Aorta (tissue), 5 donors: ENCODE measurements around the gene BSG. TPM values are rescaled to one million over a fixed set of nuclear protein-coding genes. Genes with fewer than 3 reads are reported as not detected.
A peak's percentile ranks its signal among the peaks of the same experiment; 100 is the strongest.

ENCODE experiments used
- ATAC-seq: fragments of 200-7000 bp; cut with Tn5 transposase; one replicate; pipeline ENCODE4 v1.9.1; 2022; ENCODE audit warnings: moderate library complexity; ENCODE audit not compliant: low FRiP score
- DNase-seq, 2 donors: peaks; one replicate each; pipeline ENCODE4 v3.0.0-alpha.2; 2020
- H3K27ac ChIP-seq, 2 donors: one replicate each; pipeline ENCODE4 v1.5.1; 2013; ENCODE audit warnings: low read length in 2 of 2, mild to moderate bottlenecking in 2 of 2, moderate library complexity in 2 of 2, control low read depth in 1 of 2, inconsistent platforms in 1 of 2, low read depth in 1 of 2
- H3K27me3 ChIP-seq, 2 donors: one replicate each; pipeline ENCODE4 v1.6.1; 2013; ENCODE audit warnings: control low read depth in 1 of 2, low read length in 1 of 2, mild to moderate bottlenecking in 1 of 2, moderate library complexity in 1 of 2; ENCODE audit not compliant: insufficient read depth in 2 of 2, control insufficient read depth in 1 of 2
- H3K36me3 ChIP-seq, 2 donors: one replicate each; pipeline ENCODE4 v1.6.1; 2013; ENCODE audit warnings: control low read depth in 1 of 2, low read length in 1 of 2, mild to moderate bottlenecking in 1 of 2; ENCODE audit not compliant: insufficient read depth in 2 of 2, control insufficient read depth in 1 of 2
- H3K4me1 ChIP-seq, 2 donors: one replicate each; pipeline ENCODE4 v1.6.1; 2013; ENCODE audit warnings: low read length in 2 of 2, control low read depth in 1 of 2, mild to moderate bottlenecking in 1 of 2, moderate library complexity in 1 of 2; ENCODE audit not compliant: insufficient read depth in 2 of 2, control insufficient read depth in 1 of 2
- H3K4me3 ChIP-seq, 2 donors: one replicate each; pipeline ENCODE4 v1.5.1; 2013; ENCODE audit warnings: low read length in 2 of 2, control low read depth in 1 of 2, mild to moderate bottlenecking in 1 of 2
- H3K9me3 ChIP-seq: one replicate; pipeline ENCODE4 v1.6.1; 2013; ENCODE audit warnings: mild to moderate bottlenecking, low read length; ENCODE audit not compliant: control insufficient read depth
- WGBS, 2 donors: extraction: QIAGEN DNeasy Blood & Tissue Kit; methylation state at CpG; one replicate each; pipeline ENCODE4 v1.1.7; 2013; 5-methylcytosine and 5-hydroxymethylcytosine counted together
- intact Hi-C, 2 donors: fragments of 100-400 bp; cut with DNase I; formaldehyde crosslinking; loops; one replicate each; pipeline versions ENCODE4 v1.14.2 to v1.15.0; 2022
- polyA plus RNA-seq, 2 donors: library from polyadenylated mRNA; stranded (reverse); fragments of 200-250 nt; gene quantifications; one replicate each; pipeline ENCODE4 v1.2.3, GENCODE V29; 2013
- total RNA-seq, 2 donors: library from RNA; stranded (reverse); fragmentation: NEBNext Ultra II Directional; extraction: Animal tissue kit (Norgen Biotek cat#: 25700); gene quantifications; one replicate each; pipeline ENCODE4 v1.2.1, GENCODE V29; 2021
- donor health status: healthy with polysubstance abuse.
- donor health status: Bipolar disorder and iron deficiency.
- donor health status: DM: no; HTN: no; CAD: no.
- donor health status: DM: no; HTN: no; CAD: no.
- donor health status: DM: yes; HTN: yes; CAD: no.

BSG gene
- total and polyA plus RNA-seq, 4 donors: 239 to 436 (median 272) TPM

DNA sequence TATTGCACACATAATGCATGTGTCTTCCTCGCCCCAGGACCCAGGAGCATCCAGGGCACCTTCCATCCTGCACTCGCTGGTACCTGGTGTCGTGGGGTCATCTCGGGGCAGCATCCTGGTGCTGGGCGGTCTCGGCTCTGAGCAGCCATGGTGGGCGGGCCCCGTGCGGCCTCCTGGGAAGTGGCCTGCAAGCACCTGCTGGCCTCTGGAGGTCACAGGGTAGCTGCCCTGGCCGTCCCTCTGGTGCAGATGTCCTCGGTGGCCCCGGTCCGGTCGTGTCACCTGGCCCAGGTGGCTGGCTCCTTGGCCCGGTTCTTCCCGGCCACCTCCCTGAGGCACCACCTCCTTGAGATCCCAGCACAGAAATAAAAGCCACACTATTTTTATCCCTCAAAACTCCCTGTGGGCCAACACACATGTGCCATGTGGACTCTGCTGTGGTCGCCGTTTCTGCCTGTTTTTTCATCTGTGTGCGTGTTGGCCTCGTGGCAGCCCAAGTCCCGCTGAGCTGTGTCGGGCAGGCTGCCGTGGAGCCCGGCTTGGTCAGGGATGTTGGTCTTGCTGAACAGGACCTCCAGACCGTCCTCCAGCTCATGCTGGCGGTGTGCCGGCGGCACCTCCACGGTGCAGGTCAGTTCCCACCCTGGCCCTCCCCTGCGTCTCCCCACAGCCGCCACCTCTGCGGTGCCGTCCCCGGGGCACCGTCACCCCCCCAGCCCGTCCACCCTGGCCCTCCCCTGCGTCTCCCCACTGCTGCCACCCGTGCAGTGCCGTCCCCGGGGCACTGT, 33.6 kb upstream of the BSG start:
- no peaks in the 10 kb centered on the region for H3K27me3 ChIP-seq
- H3K9me3 ChIP-seq: no peaks in the 10 kb centered on the region
- H3K27ac ChIP-seq: no peak overlapping the region
- intact Hi-C loops: no loop called here
- peaks cover 0 to 25% of the 10 kb centered on the region in 2 donors for H3K36me3 ChIP-seq
- H3K4me3 ChIP-seq: no peak overlapping the region
- peaks cover 0 to 3% of the 10 kb centered on the region in 2 donors for H3K4me1 ChIP-seq
- ATAC-seq (no peak), DNase-seq (no peak)
- WGBS, 2 donors: 73 to 84% methylated on average over 40 of the region's 40 CpGs

- intact Hi-C loops: no loop called here
- Histone ChIP-seq H3K36me3 (peaks cover 0 to 25% of the 10 kb centered on the region in 2 donors), H3K9me3 (no peaks in the 10 kb centered on the region), H3K27ac (no peak overlapping the region), H3K4me1 (no peaks in the 10 kb centered on the region), H3K27me3 (no peaks in the 10 kb centered on the region), H3K4me3 (no peak overlapping the region)
- DNase-seq: no peak
- 83 to 87% methylated on average over 30 of the region's 30 CpGs for WGBS, 2 donors
- ATAC-seq: no peak
Measured at GRCh38 chr19:539429-540030, 32.9 kb upstream of the BSG start.

DNA sequence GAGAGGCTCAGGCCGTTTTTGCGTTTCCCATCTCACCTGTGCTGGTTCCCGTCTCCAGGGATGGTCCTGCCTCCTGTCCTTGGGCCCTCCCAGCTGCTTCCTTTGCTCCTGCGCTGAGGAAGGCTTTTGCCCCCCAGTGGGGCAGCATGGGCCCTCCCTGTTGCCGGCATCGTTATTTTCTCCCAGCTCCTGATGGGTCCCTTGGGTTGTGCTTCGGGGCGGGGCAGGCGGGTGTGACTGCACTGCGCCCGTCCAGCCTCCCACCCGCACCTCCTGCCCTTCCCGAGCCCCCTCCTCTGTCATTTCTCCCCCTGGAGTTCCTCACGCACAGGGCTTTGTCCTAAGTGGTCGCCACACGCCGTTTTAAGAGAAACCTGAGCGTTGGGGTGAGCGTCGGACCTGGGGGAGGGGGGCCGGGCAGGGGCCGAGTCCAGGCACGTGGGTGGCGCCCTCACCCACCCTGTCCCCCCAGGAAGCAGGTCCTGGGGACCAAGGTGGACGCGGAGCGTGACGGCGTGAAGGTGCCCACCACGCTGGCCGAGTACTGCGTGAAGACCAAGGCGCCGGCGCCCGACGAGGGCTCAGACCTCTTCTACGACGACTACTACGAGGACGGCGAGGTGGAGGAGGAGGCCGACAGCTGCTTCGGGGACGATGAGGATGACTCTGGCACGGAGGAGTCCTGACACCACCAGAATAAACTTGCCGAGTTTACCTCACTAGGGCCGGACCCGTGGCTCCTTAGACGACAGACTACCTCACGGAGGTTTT, 31.3 kb upstream of the BSG start:
- Histone ChIP-seq H3K4me1 (no peaks in the 10 kb centered on the region), H3K27me3 (no peaks in the 10 kb centered on the region), H3K9me3 (no peaks in the 10 kb centered on the region), H3K36me3 (peaks cover 0 to 25% of the 10 kb centered on the region in 2 donors), H3K27ac (no peak overlapping the region), H3K4me3 (no peak overlapping the region)
- ATAC-seq (no peak), DNase-seq (no peak)
- 92% methylated on average over 51 of the region's 51 CpGs for WGBS, 2 donors
- intact Hi-C loops: no loop called here

- Histone ChIP-seq H3K36me3 (peaks cover 0 to 19% of the 10 kb centered on the region in 2 donors), H3K4me1 (no peaks in the 10 kb centered on the region), H3K9me3 (no peaks in the 10 kb centered on the region), H3K4me3 (no peak overlapping the region), H3K27me3 (no peaks in the 10 kb centered on the region), H3K27ac (no peak overlapping the region)
- 91% methylated on average over 26 of the region's 26 CpGs for WGBS, 2 donors
- ATAC-seq: no peak
- DNase-seq: no peak
- intact Hi-C loops: no loop called here
Measured at GRCh38 chr19:541699-542098, 30.7 kb upstream of the BSG start.

DNA sequence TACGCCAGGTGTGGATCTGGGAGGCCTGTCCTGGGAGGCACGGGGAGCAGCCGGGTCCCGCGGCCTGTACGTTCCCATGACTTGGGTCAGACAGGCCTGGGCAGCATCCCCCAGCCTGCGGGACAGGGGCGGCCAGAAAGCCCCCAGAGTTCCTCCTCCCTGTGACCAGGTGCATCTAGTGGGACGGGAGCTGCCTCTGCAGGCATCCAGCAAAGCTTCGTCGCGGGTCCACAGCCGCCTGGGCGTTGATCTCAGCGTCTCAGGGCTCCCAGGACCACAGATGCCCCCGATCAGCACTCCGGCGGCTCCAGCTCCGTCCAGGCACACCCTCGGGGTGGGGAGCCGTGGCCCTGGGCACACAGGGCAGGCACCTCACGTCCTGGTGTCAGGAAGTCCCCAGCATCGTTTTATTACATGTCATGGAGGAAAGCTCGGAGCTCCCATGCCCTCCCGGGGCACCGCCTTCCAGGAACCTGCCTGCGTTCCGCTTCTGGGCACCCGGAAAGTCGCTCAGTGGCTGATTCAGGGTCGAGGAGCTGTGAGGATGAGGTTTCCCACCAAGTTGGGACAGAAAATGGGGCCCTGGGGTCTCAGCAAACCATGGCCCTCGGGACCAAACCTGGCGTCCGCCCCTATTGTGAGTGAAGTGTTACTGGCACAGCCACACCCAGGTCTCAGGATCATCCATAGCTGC, 30.1 kb upstream of the BSG start:
- Histone ChIP-seq H3K36me3 (peaks cover 0 to 15% of the 10 kb centered on the region in 2 donors), H3K27ac (no peak overlapping the region), H3K4me3 (no peak overlapping the region), H3K4me1 (no peaks in the 10 kb centered on the region), H3K27me3 (no peaks in the 10 kb centered on the region), H3K9me3 (no peaks in the 10 kb centered on the region)
- DNase-seq (peak in 1 of 2 donors; percentile 75), ATAC-seq (peak; percentile 27)
- intact Hi-C loops: no loop called here
- 89 to 93% methylated on average over 34 of the region's 34 CpGs for WGBS, 2 donors

DNA sequence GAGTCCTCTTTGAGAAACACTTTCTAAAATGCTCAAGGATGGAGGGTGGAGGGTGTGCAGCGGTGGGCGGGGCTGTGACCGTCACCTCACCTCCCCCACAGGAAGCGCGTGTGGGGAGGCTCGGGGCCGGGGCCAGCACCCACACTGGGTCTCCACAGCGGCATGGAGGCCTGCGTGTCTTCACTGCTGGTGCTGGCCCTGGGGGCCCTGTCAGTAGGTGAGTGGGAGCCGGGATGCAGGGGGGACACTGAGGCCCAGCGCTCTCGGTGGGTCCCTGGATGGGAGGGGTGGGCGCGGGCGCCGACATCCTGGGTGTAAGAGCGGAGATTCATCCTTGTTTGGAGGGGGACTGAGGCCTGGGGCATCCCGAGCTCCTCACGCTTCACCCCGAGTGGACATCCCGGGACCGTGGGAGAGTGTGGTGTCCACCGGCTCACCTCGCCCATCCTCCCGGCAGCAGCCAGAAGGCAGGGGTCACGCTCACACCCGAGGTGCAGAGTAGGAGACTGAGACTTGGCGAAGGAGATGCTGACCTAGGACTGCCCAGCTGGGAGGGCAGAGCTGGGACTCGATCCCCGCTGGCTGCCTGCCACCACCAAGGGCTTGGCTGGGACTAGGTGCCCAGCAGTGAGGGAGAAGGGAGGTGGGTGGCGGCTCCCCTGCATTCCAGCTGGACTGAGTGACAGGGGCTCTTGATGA, 28.3 kb upstream of the BSG start, which contains the start of gene GZMM:
Gene GZMM (plus strand): TSS at position 144 of the 699 bp plus-strand sequence. CDS start 19 bp downstream, at position 163.
- intact Hi-C loops: no loop called here
- peak; percentile 13 for ATAC-seq
- H3K27me3 ChIP-seq: no peaks in the 10 kb centered on the region
- WGBS, 2 donors: 60 to 63% methylated on average over 29 to 31 of the region's 31 CpGs
- peaks cover 0 to 11% of the 10 kb centered on the region in 2 donors for H3K36me3 ChIP-seq
- H3K9me3 ChIP-seq: no peaks in the 10 kb centered on the region
- no peaks in the 10 kb centered on the region for H3K4me1 ChIP-seq
- DNase-seq: no peak
- H3K27ac ChIP-seq: no peak within 1 kb of the TSS
- no peak within 1 kb of the TSS for H3K4me3 ChIP-seq

GRCh38 chr19:547117-547516, 25.3 kb upstream of the BSG start:
- WGBS, 2 donors: 87 to 88% methylated on average over 14 to 15 of the region's 15 CpGs
- H3K4me1 ChIP-seq: no peaks in the 10 kb centered on the region

More at GRCh38 chr19:547117-547516, 25.3 kb upstream of the BSG start:
- Histone ChIP-seq H3K27ac (no peak overlapping the region), H3K27me3 (no peaks in the 10 kb centered on the region), H3K9me3 (no peaks in the 10 kb centered on the region), H3K4me3 (no peak overlapping the region), H3K36me3 (peaks cover 0 to 1% of the 10 kb centered on the region in 2 donors)
- no peak for ATAC-seq
- no peak for DNase-seq
- intact Hi-C loops: no loop called here
